DMS53 treated with DMSO at 0.1 percent for 48 hours (cell line): ENCODE results near the gene GNAL.
A peak's percentile ranks its signal among the peaks of the same experiment; 100 is the strongest.
"Not testable (repeated sequence)": the region's sequence is repeated elsewhere in the genome, so short reads cannot be mapped to it uniquely, and the experiment has no call there.

Experiments
- DNase-seq: peaks from one replicate; lab custom pipeline; 2025; ENCODE audit not compliant: unreplicated experiment; lab: John Stamatoyannopoulos, UW

GNAL gene

DNA sequence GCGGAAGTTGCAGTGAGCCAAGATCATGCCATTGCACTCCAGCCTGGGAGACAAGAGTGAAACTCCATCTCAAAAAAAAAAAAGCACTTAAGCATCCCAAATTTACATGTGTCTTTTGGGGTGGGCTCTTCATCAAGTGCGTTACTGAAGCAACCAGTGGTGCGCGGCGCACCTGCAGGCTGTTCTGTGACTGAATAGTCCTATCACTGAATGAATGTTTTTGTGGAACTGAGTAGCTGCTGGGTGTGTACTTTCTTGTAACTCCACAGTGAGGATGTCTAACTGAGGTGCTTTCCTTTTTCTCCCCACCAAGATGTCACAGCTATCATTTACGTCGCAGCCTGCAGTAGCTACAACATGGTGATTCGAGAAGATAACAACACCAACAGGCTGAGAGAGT, 179.2 kb downstream of the GNAL start:
- no peak for DNase-seq

DNA sequence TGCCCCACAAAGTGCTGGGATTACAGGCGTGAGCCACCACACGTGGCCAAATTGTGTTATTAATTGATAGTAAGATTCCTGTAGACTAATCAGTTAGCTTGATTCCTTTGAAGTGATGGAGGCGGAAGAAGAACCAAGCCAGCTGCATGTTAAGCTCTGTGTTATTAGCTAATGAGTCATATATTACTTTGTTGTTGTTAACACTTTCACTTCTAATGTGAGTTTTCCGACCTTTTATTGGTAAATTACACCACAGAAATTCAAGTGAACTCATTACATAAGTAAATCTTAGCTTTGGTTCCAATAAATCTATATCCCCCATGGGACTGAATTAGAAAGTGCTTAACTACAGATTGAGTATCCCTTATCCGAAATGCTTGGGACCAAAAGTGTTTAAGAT, 182.4 kb downstream of the GNAL start:
- no peak for DNase-seq

- peak; percentile 86 for DNase-seq
Measured at GRCh38 chr18:11872479-11873136, 183.5 kb downstream of the GNAL start.

DNA sequence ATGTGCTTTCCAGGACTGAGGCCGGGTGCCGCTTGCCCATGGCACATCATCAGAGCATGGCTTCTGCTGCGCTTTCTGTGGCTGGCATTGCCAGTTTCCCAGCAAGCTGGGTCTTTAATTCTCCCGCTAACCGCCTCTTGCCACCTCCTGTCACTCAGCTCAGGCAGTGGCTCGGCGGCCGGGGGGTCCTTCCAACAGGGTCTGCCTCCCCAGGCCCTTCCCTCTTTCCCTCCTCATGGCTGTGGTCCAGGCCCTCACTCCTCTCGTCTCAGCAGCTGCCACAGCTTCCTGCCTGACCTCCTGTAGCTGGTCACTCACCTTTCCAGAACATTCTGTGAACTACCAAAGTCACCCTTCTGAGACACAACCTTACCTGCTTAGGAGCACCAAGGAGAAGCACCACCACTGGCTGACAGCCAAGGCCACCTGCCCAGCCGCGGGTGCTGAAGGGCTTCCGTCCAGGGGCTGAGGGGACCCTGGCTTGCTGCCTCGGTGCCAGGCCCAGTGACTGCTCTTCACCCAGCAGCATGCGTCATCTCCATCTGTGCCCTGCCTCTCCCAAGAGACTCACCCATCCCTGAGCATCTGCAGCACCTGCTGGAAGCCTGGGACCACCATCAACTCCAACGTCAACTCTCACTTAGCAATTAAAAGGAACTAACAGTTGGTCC, 184.7 kb downstream of the GNAL start:
- DNase-seq, result no peak

GRCh38 chr18:11874676-11875075, 185.6 kb downstream of the GNAL start:
- no peak for DNase-seq

DNA sequence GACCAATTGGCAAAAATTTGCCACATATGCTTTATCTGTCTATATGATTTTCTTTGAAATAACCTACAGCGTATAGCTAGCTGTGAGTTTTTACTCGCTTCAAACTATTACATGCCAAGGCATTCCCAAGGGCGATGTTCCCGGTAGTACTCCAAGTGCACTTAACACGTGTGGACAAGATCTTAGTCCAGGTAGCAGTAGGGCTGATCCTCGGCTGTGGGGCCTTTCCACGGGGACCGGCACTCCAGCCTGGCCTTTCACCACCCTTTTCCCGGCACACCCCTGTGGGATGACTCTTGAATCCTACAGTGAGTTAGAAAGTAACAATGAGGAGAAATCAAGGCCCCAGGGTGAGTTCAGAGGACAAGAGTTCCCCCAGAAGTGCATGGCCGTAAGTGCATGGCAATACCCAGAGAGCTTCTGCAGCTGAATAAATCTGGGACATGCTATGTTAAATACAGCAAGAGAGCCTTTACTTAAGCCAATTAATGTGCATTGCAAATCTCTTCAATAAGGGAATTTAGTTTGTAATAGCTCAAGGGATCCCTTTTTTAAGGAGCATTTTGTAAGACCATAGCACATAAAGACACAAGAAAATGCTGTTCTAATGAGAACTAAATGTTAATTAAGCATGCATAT, 188.6 kb downstream of the GNAL start:
- DNase-seq, result no peak

- DNase-seq, result peak; percentile 25
Measured at GRCh38 chr18:11880586-11881304, 191.7 kb downstream of the GNAL start.

GRCh38 chr18:11882636-11883035, 193.6 kb downstream of the GNAL start:
- no peak for DNase-seq

- DNase-seq, result no peak
Measured at GRCh38 chr18:11883153-11883552, 194.1 kb downstream of the GNAL start.

GRCh38 chr18:11884396-11885030, 195.4 kb downstream of the GNAL start:
- DNase-seq, result no peak

DNA sequence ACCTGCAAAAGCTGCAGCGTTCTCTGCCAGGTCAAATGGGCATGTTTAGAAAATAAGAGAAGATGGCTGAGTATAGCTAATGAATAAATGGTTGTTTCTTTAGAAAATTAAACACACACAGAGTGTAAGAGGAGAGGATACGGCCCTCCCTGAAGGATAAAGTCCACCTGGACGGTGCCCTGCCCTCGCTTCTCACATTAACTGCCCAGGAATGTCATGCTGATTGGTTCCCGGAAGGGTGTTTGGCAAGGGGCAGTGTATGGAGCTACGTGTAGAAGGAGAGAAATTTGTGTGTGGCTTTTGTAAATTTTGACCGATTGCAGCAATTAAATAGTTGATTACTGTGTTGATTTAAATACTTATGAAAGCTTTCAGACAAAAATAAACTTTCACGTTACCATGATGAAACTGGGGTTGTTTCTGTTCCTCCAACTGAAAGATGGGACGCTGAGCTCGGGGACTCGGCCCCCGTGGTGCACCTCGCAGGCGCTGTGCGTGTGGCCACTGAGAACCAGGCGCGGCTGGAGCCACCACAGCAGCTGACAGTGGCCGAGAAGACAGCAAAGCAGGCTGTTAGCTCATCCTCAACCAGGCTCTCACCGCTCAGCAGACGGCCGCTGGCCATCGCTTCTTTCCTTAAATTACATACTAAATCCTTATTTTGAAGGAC, 196.3 kb downstream of the GNAL start:
- no peak for DNase-seq

GRCh38 chr18:11886577-11887110, 197.6 kb downstream of the GNAL start:
- DNase-seq, result no peak

DNA sequence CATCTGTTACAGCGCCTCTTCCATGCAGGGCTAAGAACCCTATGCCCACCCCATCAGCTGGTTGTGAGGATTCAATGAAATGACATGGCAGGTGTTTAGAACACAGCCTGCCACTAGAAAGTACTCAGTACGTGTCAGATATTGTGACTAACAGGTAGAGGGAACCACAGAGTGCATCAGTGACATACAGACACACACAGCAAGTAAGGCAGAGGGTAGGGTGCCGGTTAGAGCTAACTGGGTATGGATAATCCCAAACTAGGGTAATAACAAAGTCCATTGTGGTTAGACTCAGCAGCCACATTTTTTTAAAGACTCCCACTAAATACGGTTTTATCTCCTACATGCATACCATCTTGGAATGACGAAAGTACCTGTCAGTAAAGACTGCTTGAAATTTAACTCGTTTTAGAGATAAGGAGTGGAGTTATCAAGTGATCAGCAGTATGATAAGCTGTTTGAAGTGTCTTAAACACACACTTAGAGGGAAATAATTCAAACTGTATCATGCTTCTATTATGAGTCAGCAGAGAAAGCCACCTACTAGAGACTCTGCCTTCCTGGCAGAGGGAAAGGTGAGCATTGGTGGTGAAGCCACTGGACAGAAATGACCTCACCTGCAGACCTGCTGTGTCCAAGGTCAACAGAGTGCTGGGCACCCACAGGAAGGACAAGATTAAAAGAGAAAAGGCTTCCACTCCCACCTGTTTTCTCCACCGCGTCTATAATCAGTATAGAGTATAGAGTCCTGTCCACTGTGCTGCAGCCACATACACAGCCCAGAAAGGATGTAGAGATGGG, 198.5 kb downstream of the GNAL start:
- no peak for DNase-seq

DNA sequence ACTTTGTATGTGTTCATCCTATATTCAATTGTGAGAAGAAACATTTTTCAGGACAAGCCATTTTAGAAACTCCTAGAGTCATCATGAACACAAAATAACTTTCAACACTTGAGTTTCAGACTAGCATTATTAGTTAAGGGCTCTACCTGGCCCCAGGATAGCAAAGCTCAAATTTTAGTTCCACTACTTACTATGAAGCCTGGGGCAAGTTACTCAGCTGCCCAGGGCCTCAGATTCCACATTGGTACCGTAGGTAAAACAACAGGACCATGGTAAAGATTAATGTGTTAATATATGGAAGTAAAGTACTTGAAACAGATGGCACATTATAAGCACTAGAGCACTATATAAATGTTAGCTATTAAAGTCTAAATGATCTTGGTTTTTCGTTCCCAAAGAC, 199.7 kb downstream of the GNAL start:
- DNase-seq, result no peak

DNA sequence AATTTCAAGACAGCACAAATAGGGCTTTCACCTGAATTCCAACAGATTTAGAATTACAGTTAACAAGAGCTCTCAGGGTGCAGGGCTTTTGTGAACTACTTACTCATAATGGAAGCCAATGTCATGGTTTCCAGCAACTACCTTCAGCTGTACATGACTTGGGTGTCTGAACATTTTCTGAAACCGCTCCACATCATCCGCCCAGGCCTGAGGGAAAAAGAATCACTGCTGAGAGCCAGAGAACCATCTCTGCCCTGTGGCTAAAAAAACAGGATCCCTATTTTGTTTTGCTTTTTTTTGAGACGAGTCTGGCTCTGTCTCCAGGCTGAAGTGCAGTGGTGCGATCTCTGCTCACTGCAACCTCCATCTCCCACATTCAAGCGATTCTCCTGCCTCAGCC, 200.2 kb downstream of the GNAL start:
- DNase-seq, result no peak

DNA sequence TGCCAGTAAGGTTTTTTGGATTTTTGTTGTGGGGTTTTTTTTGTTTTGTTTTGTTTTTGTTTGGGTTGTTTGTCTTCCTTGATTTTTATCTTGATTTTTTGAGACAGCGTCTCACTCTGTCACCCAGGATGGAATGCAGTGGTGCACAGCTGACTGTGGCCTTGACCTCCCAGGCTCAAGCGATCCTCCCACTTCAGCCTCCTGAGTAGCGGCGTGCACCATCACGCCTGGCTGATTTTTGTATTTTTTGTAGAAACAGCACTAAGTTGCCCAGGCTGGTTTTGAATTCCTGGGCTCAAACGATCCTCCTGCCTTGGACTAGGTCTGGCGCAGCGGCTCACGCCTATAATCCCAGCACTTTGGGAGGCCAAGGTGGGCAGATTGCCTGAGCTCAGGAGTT, 202.7 kb downstream of the GNAL start:
- no peak for DNase-seq

DNA sequence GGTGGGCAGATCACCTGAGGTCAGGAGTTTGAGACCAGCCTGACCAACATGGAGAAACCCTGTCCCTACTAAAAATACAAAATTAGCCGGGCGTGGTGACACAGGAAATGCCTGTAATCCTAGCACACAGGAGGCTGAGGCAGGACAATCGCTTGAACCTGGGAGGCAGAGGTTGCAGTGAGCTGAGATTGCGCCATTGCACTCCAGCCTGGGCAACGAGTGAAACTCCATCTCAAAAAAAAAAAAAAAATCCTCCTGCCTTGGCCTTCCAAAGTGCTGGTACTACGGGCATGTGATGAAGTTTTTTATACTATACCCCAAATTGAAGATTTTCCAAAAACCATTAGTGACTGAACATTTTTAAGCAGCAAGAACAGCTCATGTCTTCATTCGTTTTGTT, 203.4 kb downstream of the GNAL start:
- not testable (repeated sequence) for DNase-seq

DNA sequence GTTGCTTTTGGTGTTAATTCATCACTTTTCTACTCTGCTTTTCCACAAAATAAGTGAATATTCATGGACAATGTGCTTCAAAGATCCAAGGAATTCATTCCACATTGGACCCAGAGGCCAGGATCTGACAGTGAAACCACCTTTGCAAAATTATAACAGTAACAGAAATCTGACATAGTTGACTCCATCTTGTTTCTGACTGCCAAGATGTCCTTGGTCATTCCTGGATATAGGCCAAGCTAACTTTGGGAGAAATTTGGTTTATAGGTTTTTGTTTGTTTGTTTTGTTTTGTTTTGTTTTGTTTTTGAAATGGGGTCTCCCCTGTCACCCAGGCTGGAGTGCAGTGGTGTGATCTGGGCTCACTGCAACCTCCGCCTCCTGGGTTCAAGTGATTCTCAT, 208.7 kb downstream of the GNAL start:
- no peak for DNase-seq

DNA sequence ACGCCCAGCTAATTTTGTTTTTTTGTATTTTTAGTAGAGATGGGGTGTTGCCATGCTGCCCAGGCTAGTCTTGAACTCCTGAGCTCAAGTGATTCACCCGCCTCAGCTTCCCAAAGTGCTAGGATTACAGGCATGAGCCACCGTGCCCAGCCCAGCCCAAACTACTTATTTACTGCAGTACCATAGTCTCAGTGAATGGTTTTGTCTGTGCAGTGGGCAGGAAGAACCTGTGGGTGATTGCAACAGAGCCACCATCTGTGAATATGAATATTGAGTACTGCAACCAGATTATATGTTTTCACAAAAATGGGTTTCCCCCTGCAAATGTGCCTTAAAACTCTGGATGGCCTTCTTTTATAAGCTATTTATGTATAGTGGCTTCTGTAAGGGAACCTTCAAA, 210.0 kb downstream of the GNAL start:
- no peak for DNase-seq
